WERI-Rb-1 (cell line): ENCODE measurements around the gene STX12.
A peak's percentile ranks its signal among the peaks of the same experiment; 100 is the strongest.

Experiments
- DNase-seq: peaks from one replicate; pipeline ENCODE4 v3.0.0-alpha.2; 2020
- H3K27ac ChIP-seq: fragments of 250-450 bp; sonication (Bioruptor Pico); 2 replicates; pipeline ENCODE4 v1.5.1; 2020; ENCODE audit warnings: mild to moderate bottlenecking, moderate library complexity
- H3K27me3 ChIP-seq: fragments of 250-450 bp; sonication (Bioruptor Pico); 2 replicates; pipeline ENCODE4 v1.5.1; 2021; ENCODE audit warnings: mild to moderate bottlenecking, low read depth, moderate library complexity; ENCODE audit not compliant: insufficient read depth, severe bottlenecking
- H3K36me3 ChIP-seq: fragments of 250-450 bp; sonication (Bioruptor Pico); 2 replicates; pipeline ENCODE4 v1.5.1; 2020; ENCODE audit warnings: mild to moderate bottlenecking, moderate library complexity
- H3K4me3 ChIP-seq: 2 replicates; pipeline ENCODE4 v1.5.1; 2011; ENCODE audit warnings: low read depth, mild to moderate bottlenecking, control low read depth, low read length
- H3K9me3 ChIP-seq: fragments of 250-450 bp; sonication (Bioruptor Pico); 2 replicates; pipeline ENCODE4 v1.5.1; 2021; ENCODE audit warnings: mild to moderate bottlenecking, moderate library complexity; ENCODE audit not compliant: severe bottlenecking
- CTCF ChIP-seq: IDR thresholded peaks from 2 replicates; pipeline ENCODE4 v1.5.1; 2011; ENCODE audit warnings: low read depth, mild to moderate bottlenecking, control low read depth, inconsistent platforms, low read length

The STX12 gene

GRCh38 chr1:27772932-27773825 is at the start of gene STX12:
Gene STX12, plus strand, starts transcription at chr1:27773219. Its CDS starts 89 bp downstream, at chr1:27773308.
- peak; percentile 97 for DNase-seq
- no peaks in the 10 kb centered on the region for H3K27me3 ChIP-seq

GRCh38 chr1:27724961-27725373 is 48.1 kb upstream of the STX12 start:
- Histone ChIP-seq H3K36me3 (no peaks in the 10 kb centered on the region; the same call in 1 of the 2 replicates), H3K27ac (peak overlapping the region; percentile 44), H3K9me3 (no peaks in the 10 kb centered on the region), H3K27me3 (no peaks in the 10 kb centered on the region), H3K4me3 (peak overlapping the region; percentile 4; the same call in 1 of the 2 replicates)
- no peak for TF ChIP-seq CTCF
- no peak for DNase-seq

More at GRCh38 chr1:27772932-27773825, at the start of gene STX12:
- peak within 1 kb of the TSS; percentile 91 for H3K4me3 ChIP-seq
- TF ChIP-seq CTCF, result no peak
- peak within 1 kb of the TSS; percentile 59 for H3K27ac ChIP-seq
- peaks cover 5% of the 10 kb centered on the region; the same call in 1 of the 2 replicates for H3K36me3 ChIP-seq
- H3K9me3 ChIP-seq, result no peaks in the 10 kb centered on the region

- Histone ChIP-seq H3K9me3 (no peaks in the 10 kb centered on the region), H3K4me3 (peak within 1 kb of the TSS; percentile 83), H3K27me3 (no peaks in the 10 kb centered on the region), H3K27ac (peak within 1 kb of the TSS; percentile 84), H3K36me3 (no peaks in the 10 kb centered on the region; the same call in 1 of the 2 replicates)
- peak; percentile 98 for DNase-seq
- TF ChIP-seq CTCF, result peak; percentile 73
These were observed 47.4 kb upstream of the STX12 start, which contains the start of gene FAM76A for GRCh38 chr1:27725374-27726172. Gene FAM76A, plus strand, starts transcription at chr1:27725961. Its CDS starts 120 bp downstream, at chr1:27726081.

GRCh38 chr1:27726173-27727044 is 46.6 kb upstream of the STX12 start:
- Histone ChIP-seq H3K27me3 (no peaks in the 10 kb centered on the region), H3K9me3 (no peaks in the 10 kb centered on the region), H3K27ac (peak overlapping the region; percentile 84), H3K4me3 (peak overlapping the region; percentile 83), H3K36me3 (no peaks in the 10 kb centered on the region; the same call in none of the 2 replicates)
- no peak for TF ChIP-seq CTCF
- peak; percentile 68 for DNase-seq

GRCh38 chr1:27727126-27727525 is 45.9 kb upstream of the STX12 start:
- Histone ChIP-seq H3K27me3 (no peaks in the 10 kb centered on the region), H3K36me3 (no peaks in the 10 kb centered on the region; the same call in none of the 2 replicates), H3K27ac (no peak overlapping the region), H3K4me3 (no peak overlapping the region), H3K9me3 (no peaks in the 10 kb centered on the region)
- no peak for TF ChIP-seq CTCF
- no peak for DNase-seq
